DND-41 (cell line): Measurements from ENCODE around the gene FHAD1.

Source experiments
- ATAC-seq: fragments of 200-7000 bp; cut with Tn5 transposase; 3 replicates; pipeline ENCODE4 v1.9.1; 2021; ENCODE audit warnings: low read depth; ENCODE audit not compliant: insufficient read depth
- DNase-seq: peaks from one replicate; pipeline ENCODE4 v3.0.0-alpha.2; 2020
- H2AFZ ChIP-seq: 2 replicates; pipeline ENCODE4 v1.6.0; 2012; ENCODE audit warnings: low read depth, low read length
- H3K27ac ChIP-seq: 2 replicates; pipeline ENCODE4 v1.5.1; 2012; ENCODE audit warnings: low read length, inconsistent platforms
- H3K27me3 ChIP-seq: fragments of 200-600 bp; sonication (generic); 2 replicates; pipeline ENCODE4 v1.6.0; 2012; ENCODE audit warnings: low read length, mild to moderate bottlenecking, inconsistent platforms; ENCODE audit not compliant: insufficient read depth, poor library complexity
- H3K36me3 ChIP-seq: 2 replicates; pipeline ENCODE4 v1.5.1; 2012; ENCODE audit warnings: low read length, inconsistent platforms; ENCODE audit not compliant: insufficient read depth
- H3K4me1 ChIP-seq: 2 replicates; pipeline ENCODE4 v1.5.1; 2012; ENCODE audit warnings: mild to moderate bottlenecking, low read length; ENCODE audit not compliant: insufficient read depth
- H3K4me2 ChIP-seq: 2 replicates; pipeline ENCODE4 v1.6.0; 2012; ENCODE audit warnings: mild to moderate bottlenecking, moderate library complexity, low read length, inconsistent platforms; ENCODE audit not compliant: insufficient read depth
- H3K4me3 ChIP-seq, 2 experiments: fragments of 200-600 bp in 1 of 2; shearing (Covaris generic) in 1 of 2; 2 replicates each; pipeline ENCODE4 v1.5.1; 2012 to 2016; ENCODE audit warnings: inconsistent platforms in 2 of 2, low read length in 2 of 2, mild to moderate bottlenecking in 2 of 2, low read depth in 1 of 2, moderate library complexity in 1 of 2
- H3K79me2 ChIP-seq: 2 replicates; pipeline ENCODE4 v1.6.0; 2012; ENCODE audit warnings: low read length, inconsistent platforms; ENCODE audit not compliant: insufficient read depth
- H3K9ac ChIP-seq: 2 replicates; pipeline ENCODE4 v1.6.0; 2012; ENCODE audit warnings: low read depth, mild to moderate bottlenecking, inconsistent platforms, low read length, moderate library complexity
- H3K9me3 ChIP-seq: 2 replicates; pipeline ENCODE4 v1.5.1; 2012; ENCODE audit warnings: low read length, moderate library complexity, mild to moderate bottlenecking, inconsistent platforms; ENCODE audit not compliant: insufficient read depth, severe bottlenecking
- H4K20me1 ChIP-seq: 2 replicates; pipeline ENCODE4 v1.6.0; 2012; ENCODE audit warnings: low read length; ENCODE audit not compliant: insufficient read depth
- CTCF ChIP-seq: IDR thresholded peaks from 2 replicates; pipeline ENCODE4 v1.5.1; 2012; ENCODE audit warnings: borderline replicate concordance, low read length, moderate library complexity, mild to moderate bottlenecking; ENCODE audit not compliant: poor library complexity, severe bottlenecking; ENCODE audit errors: extremely low read depth
- EZH2 ChIP-seq: IDR thresholded peaks from 3 replicates; pipeline ENCODE4 v1.6.1; 2012; ENCODE audit warnings: borderline replicate concordance, low read depth, mild to moderate bottlenecking, moderate library complexity, low read length, inconsistent platforms; ENCODE audit not compliant: severe bottlenecking

The FHAD1 gene

GRCh38 chr1:15205586-15206346, 41.3 kb upstream of the FHAD1 start:
- no peaks in the 10 kb centered on the region for H3K9me3 ChIP-seq
- no peaks in the 10 kb centered on the region for H3K4me1 ChIP-seq
- H3K27me3 ChIP-seq = peaks cover 6% of the 10 kb centered on the region
- no peaks in the 10 kb centered on the region for H3K36me3 ChIP-seq
- H3K4me3 ChIP-seq = no peak overlapping the region
- H2AFZ ChIP-seq = no peak overlapping the region
- H3K27ac ChIP-seq = no peak overlapping the region
- DNase-seq (no peak), ATAC-seq (no peak)
- H3K79me2 ChIP-seq = no peaks in the 10 kb centered on the region
- no peak overlapping the region for H3K4me2 ChIP-seq
- H3K9ac ChIP-seq = no peak overlapping the region
- no peak for TF ChIP-seq CTCF
- no peak for TF ChIP-seq EZH2
- H4K20me1 ChIP-seq = peaks cover 3% of the 10 kb centered on the region; the same call in 1 of the 2 replicates

GRCh38 chr1:15206418-15207030, 40.5 kb upstream of the FHAD1 start:
- Histone ChIP-seq H3K27me3 (peaks cover 8% of the 10 kb centered on the region), H2AFZ (no peak overlapping the region), H3K4me2 (no peak overlapping the region), H3K4me3 (no peak overlapping the region), H3K9ac (no peak overlapping the region), H3K36me3 (no peaks in the 10 kb centered on the region), H3K79me2 (no peaks in the 10 kb centered on the region), H3K9me3 (no peaks in the 10 kb centered on the region), H3K27ac (no peak overlapping the region), H4K20me1 (peaks cover 3% of the 10 kb centered on the region; the same call in 1 of the 2 replicates), H3K4me1 (no peaks in the 10 kb centered on the region)
- ATAC-seq = no peak
- no peak for TF ChIP-seq EZH2
- TF ChIP-seq CTCF = no peak
- DNase-seq = no peak

- H3K9ac ChIP-seq = no peak overlapping the region
- ATAC-seq (no peak), DNase-seq (no peak)
- no peaks in the 10 kb centered on the region for H3K9me3 ChIP-seq
- TF ChIP-seq EZH2 = no peak
- no peak for TF ChIP-seq CTCF
- no peaks in the 10 kb centered on the region for H3K79me2 ChIP-seq
- no peaks in the 10 kb centered on the region for H3K36me3 ChIP-seq
- no peak overlapping the region for H2AFZ ChIP-seq
- no peak overlapping the region for H3K4me2 ChIP-seq
- no peak overlapping the region for H3K27ac ChIP-seq
- no peak overlapping the region for H3K4me3 ChIP-seq
- H3K4me1 ChIP-seq = no peaks in the 10 kb centered on the region
- peaks cover 9% of the 10 kb centered on the region for H3K27me3 ChIP-seq
- H4K20me1 ChIP-seq = peaks cover 3% of the 10 kb centered on the region; the same call in 1 of the 2 replicates
These were observed 39.8 kb upstream of the FHAD1 start for GRCh38 chr1:15207031-15207828.
